Measurements from ENCODE around the gene APCDD1L.
"Not testable (repeated sequence)": the region's sequence is repeated elsewhere in the genome, so short reads cannot be mapped to it uniquely, and the experiment has no call there.

APCDD1L gene

DNA sequence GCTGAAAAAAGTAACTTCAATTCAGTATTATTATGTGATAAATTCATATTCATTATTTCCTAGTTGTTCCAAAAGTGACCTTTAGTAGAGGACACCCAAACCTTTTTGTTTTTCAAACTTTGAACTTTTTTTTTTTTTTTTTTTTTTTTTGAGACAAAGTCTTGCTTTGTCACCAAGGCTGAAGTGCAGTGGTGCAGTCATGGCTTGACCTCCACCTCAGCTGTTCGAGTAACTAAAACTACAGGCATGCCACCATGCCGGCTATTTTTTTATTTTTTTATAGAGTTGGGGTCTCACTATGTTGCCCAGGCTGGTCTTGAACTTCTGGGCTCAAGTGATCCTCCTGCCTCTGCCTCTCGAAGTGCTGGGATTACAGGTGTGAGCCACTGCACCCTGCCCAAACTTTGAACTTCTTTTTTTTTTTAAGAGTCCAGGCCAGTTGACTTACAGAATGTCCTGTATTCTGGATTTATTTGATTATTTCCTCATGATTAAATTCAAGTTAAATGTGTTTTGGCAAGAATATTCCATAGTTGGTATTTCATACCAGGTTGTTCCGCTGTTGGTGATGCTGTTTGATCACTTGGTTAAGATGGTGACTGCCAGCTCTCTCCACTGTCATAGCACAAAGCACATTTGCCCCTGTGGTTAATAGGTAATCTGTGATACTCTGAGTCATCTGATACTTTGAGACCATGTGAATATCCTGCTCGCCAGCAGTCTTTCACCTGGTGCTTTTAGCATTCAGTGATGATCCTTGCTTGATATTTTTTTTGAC is 78.1 kb downstream of the APCDD1L start:
- no peak for DNase-seq

DNA sequence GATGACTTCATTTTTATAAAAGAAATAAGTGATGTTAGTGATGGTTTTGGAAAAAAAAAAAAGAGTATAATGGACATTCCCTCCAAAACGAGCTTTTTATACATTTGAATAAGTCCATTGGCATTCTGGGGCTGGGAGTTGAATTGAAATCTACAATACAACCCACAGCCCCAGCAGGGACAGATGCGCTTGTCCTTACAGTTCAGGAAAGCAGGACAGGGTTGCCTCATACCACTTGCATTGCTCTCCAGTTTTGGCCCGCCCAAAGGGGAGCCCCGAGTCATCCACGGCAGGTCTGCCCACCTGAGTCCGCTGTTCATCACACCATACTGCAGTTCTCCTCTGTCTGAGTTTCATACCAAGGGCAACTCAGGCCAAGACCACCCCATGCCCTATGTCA is 80.0 kb downstream of the APCDD1L start:
- no peak for DNase-seq

DNA sequence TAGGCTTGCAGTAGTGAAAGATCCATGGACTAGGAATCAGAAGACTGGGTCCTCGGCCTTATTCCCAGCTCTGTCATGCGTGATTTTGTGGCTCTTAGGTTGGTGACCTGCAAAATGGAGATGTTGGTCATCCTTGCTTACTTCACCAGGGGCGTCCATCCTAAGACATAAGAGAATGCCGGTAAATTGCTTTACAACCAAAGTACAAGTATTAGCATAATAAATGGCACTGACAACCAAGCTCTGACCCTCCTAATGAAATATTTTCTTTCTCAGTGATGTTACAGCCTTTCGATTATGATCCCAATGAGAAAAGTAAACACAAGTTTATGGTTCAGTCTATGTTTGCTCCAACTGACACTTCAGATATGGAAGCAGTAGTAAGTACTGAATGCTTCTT is 80.9 kb downstream of the APCDD1L start:
- no peak for DNase-seq

DNA sequence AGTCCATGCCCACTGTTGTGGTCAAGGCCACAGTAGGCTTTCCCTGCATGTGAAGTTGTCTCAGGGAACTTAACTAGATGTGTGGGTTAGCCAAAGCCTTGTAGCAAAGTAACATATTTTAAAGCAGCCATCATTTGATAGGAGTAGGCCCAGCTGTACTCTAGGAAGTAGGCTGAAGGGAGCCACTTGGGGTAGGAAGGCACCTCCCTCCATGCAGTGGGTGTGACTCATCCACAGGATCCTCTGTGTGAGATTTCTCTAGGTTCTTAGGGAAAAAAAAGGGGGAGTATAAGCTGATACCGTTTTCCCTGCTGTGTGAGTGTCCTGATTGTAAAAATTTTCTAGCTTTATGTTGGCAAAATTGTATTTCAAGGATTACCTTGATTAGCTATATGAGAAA is 81.4 kb downstream of the APCDD1L start:
- DNase-seq = no peak

DNA sequence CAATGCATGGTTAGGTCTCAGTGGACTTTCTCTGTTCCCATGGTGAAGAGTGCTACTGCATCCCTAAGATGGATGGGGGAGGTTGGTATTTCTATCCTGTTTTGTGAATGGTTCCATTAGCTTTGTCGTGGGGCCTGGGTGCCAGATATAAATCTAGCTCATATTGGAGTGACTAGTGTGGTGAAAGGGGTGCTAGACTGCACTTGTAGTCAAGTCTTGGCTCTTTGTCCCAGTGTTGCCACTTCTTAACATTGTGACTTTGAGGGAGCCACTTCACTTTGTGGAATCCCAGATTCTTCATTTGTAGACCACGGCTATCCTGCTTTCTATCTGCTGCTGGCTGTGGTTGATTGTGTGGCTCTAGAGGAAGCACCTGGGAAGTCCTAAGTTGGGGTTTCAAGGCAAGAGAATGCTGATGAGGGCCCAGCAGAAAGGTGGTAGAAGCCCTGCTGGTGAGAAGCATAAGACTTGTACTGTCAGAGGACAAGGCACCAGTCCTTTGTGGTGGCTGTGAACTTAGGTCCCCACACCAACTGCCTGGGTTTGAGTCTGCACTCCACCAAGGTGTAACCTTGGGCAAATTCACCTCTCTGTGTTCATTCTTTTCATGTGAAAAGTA is 82.1 kb downstream of the APCDD1L start:
- DNase-seq = no peak

DNA sequence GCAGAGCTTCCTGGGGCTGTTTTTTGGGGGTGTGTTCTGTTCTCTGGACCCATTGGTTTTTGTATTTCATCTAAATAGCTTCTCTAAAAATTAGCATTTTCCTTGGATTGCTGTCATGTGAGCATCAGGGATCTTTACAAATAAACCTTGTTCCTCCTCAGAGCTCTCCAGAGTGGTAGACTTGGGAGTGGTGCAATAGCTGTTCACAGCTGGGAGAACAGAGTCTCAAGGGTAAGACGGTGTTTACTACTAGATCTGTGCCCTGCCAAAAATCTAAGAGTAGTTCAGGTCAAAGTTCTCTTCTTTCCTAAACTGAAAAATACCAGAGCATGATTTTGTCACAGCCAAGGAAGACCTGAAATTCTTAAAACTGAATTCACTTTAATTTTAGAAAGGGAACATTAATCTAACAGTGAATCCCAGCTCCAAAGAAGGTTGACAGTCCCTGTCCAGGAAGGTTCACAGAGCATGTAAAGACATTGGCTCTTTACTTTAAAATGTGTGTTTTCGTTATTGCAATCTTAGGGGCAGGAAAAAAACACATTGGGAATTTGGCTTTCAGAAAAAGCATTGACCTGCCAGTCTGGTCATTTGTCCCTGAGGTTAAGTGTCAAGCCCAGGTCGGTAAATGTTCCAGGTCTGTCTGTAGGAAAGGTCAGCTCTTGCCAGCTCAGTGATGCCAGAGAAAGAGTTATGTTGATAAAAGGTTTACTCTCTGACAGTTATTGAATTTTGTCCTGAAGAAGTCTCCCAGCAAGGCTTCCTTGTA is 82.8 kb downstream of the APCDD1L start:
- DNase-seq = no peak

DNA sequence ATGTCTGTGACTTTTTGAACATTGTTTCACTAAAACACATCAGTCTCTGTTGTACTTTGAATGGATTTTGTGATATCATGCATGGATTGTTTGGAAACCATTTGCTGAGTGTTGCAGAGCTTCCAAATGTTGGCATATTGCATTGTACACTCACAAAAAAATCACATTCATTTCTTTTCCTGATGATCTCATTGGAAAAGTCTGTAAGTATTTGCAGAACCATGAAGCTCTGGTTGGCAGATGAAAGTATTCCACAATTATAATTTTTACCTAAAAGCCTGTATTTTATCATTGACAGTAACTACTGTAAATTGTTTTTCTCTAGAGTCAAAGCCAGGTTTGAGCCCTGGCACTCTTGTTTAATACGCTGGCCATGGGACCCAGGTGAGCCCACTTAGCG is 84.1 kb downstream of the APCDD1L start:
- DNase-seq = no peak

DNA sequence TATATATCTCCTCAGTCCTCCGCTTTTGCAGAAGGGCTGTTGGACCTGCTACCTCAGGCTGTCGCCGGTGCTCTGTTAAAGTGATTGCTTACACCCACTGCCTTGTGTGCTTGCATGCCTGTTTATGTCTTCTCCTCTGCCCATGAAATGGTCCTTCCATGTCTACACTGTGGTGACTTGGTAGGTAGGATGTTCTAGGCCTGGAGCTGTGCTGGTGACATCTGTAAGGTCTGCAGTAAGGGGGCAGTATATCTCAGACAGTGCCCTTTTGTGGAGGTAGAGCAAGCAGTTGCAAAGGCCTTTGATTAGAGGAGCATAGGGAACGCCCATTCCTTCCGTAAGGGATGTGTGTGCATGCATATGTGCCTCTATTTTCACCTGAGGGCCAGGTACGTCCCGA is 85.9 kb downstream of the APCDD1L start:
- no peak for DNase-seq

DNA sequence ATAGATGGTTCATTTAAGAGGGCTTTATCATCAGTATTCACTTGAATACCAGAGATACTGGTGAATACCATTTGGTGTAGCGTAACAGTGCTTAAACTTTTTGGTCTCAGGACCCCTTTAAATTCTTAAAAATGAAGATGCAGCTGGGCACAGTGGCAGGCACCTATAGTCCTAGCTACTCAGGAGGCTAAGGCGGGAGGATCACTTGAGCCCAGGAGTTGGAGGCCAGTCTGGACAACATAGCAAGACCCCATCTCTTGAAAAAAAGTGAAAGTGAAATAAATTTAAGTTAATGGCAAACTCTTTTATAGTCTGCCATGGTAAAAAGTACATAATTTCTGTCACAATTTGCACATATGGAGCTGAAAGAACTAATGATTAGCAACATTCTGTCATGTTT is 86.8 kb downstream of the APCDD1L start:
- DNase-seq = no peak

DNA sequence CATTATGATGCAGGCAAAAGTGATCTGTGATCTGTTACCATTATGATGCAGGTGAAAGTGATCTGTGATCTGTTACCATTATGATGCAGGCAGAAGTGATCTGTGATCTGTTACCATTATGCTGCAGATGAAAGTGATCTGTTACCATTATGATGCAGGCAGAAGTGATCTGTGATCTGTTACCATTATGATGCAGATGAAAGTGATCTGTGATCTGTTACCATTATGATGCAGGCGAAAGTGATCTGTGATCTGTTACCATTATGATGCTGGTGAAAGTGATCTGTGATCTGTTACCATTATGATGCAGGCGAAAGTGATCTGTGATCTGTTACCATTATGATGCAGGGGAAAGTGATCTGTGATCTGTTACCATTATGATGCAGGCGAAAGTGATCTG is 87.6 kb downstream of the APCDD1L start:
- not testable (repeated sequence) for DNase-seq

DNA sequence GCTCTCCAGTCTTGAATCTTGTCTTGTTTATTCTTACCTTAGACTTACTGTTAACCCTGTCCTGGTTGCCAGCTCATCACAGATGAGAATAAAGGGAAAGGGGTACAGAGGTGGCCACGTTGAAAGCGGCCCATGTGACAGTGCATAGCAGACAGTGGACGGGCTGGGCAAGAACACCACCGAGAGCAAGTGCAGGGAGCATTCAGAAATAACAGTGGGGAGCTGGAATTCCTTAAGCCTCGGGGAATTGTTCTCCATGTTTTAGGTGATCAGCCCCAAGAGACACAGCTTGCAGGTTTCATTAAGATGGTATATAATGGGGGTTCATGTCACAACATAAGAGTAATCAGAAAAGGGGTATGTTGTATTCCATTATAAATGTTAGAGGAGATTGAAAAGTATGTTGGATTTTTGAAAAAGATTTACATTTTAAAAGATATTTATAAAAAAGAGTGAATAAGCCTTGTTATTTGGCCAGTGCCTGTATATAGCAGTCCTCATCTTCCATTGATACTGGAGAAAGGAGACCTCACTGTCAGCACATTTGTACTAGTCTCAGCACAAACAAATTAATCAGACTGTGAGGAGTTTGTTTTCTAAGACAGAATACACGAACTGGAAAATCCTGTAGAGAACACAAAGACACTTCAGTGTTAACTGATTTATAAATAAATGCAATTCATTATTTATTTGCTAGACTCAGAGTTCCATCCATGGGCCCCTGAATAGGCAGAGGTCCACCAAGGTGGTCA is 90.8 kb downstream of the APCDD1L start:
- no peak for DNase-seq

DNA sequence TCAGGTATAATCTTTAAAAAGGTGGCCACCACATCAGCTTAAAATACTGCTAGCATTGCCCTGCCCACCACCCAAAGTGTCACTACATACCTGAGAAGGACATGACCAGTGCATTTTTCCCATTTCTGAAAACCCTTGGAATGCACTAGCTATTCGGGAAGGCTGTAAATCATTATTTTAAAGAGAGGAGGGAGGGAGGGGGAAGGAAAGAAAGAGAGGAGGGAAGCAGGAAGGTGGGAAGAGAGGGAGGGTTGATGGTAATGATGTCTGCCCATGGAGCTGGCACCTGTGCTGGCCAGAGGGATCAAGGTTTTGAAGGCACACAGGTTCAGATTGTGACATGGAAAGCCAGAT is 93.7 kb downstream of the APCDD1L start:
- DNase-seq = no peak

DNA sequence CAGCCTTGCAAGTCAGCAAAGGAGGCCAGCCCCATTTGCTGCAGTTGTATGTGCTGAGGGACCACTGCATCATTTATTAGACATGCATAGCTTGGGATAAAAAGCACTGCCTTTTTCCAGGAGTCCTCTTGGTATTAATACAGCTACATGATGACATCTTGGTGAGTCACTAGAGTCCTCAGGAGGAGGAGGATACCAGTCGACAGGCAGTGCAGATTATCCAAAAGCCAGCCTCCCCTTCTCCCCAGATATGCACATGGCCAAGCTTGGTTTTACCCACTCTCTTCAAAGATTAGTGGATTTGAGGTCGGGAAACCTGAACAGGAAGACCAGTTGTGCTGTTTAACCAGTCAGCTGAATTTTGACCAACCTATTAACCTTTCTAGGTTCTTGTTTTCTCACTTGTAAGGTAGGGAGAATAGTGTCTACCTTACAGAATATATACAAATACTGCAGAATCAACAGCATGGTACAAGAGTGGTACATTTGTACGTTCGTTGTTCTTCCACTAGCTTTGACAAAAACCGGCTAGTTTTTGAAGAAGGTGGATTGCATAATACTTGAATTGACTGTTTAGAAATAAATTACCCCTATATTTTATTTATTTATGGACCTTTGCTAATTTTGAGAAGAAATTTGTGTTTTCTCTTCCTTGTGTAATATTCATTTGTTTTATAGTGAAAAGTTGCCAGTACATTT is 94.3 kb downstream of the APCDD1L start:
- no peak for DNase-seq

DNA sequence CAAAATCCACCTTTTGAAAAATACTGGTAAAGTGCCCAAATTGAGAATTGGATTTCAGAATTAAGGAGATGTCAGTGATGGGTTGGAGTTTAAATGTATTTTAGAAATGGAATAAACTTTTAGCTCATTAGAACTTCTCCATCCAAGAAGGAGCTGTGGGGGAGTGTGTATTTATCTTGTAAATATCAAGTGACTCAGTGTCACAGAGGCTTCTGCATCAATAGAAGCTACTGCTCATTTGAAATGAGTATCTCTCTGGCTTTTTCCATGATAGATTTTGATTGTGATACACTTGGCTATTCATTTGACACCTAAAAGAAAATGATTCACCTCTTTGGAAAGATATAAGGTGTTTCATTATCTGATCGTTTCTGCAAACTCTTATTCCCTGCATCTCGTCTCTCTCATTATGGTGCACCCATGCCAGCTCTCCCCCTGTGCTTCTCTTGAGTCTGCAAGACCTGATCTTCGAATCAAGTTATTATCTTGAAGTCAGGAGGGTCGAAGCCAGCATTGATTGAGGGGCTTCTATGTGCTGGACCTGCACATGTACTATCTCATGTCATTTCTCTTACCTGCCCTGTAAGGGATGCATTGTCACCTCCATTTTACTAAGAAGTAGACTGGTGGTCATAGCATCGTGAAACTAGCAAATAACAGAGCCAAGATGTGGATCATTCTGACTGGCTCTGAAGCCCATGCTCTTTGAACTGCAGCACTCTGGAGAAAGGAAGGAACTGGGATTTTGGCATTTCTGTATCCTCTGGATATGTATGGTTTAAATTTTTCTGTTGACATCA is 96.0 kb downstream of the APCDD1L start:
- DNase-seq = no peak

DNA sequence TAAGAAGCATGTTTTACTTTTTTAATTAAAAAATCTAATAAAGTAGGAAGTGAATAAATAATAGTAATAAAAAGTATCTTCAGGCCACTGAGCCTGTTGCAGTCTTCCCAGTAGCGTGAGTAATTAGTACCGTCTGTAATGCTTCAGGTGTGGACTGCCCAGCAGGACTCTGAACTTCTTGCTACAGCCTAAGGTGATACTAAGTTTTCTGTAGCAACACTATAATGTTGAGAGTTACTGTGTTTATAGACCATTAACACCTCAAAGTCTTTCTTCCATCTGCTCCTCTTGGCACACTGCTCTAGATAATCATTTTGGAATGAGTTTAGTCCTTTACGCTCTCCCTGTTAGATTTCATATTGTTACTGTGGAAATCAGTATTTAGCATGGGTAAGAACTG is 97.8 kb downstream of the APCDD1L start:
- no peak for DNase-seq

DNA sequence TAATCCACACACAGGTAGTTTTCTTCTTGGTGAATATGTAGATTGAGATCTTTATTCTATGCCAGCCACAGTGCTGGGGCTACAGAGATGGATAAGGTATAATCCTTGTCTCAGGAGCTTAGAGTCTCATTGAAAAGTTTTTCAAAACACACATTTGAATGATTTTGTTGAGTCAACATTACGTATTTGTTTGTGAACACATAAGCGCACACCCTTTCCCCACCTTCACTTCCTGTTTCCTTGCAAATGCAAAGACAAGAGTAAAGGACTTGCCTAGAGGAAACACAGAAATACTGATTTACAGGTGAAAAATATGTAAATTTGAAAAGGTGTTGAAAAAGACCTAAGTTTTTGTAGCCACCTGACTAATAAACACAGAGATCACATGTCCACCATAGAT is 98.4 kb downstream of the APCDD1L start:
- no peak for DNase-seq

DNA sequence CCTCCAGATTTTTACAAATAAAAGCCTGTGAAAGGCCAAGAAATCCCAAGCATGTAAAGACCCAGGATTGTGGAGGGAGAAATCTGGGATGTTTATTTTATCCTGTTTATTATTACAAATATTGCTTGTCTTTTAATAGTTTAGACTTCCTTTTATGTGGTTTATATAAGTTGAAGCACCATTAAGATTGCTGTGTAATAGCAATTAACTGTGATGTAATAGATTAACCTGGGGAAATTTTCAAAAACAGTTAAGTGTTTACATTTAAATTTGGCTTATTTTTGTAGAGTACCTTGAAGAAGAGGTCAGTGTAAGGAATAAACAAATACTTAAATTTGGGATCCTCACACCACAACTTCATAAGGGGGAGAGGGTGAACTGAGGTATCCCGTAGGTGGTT is 99.1 kb downstream of the APCDD1L start:
- DNase-seq = no peak

DNA sequence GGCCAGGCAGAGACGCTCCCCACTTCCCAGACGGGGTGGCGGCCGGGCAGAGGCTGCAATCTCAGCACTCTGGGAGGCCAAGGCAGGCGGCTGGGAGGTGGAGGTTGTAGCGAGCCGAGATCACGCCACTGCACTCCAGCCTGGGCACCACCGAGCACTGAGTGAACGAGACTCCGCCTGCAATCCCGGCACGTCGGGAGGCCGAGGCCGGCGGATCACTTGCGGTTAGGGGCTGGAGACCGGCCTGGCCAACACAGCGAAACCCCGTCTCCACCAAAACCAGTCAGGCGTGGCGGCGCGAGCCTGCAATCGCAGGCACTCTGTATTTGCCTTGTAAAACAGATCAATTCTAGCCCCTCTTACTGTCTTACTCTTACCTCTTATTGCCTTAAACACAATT is 100.4 kb downstream of the APCDD1L start:
- DNase-seq = not testable (repeated sequence)

DNA sequence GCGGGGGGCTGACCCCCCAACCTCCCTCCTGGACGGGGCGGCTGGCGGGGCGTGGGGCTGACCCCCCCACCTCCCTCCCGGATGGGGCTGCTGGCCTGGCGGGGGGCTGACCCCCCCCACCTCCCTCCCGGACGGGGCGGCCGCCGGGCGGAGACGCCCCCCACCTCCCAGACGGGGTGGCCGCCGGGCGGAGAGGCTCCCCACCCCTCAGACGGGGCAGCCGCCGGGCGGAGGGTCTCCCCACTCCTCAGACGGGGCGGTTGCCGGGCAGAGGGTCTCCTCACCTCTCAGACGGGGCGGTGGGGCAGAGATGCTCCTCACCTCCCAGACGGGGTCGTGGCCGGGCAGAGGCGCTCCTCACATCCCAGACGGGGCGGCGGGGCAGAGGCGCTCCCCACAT is 101.0 kb downstream of the APCDD1L start:
- DNase-seq = not testable (repeated sequence)

Measured in SHP77 treated with DMSO at 0.1 percent for 48 hours (cell line).